Gastrocnemius medialis (tissue), 4 donors: ENCODE data around the gene MAML1.

Experiments used
- CTCF ChIP-seq, 5 experiments: fragments of 450-650 bp in 3 of 5; fragments of 200-600 bp in 2 of 5; sonication (generic) in 2 of 5; IDR thresholded peaks in 4 of 5; conservative IDR thresholded peaks in 1 of 5; 1 replicate in 4 of 5; 2 replicates in 1 of 5; pipeline ENCODE4 v1.5.1; 2016 to 2019; ENCODE audit warnings: antibody characterized with exemption in 5 of 5, mild to moderate bottlenecking in 3 of 5, moderate library complexity in 3 of 5
- POLR2A ChIP-seq, 2 donors: fragments of 450-650 bp; IDR thresholded peaks; one replicate each; pipeline ENCODE4 v1.6.1; 2017; ENCODE audit warnings: antibody characterized with exemption in 2 of 2, mild to moderate bottlenecking in 2 of 2, moderate library complexity in 2 of 2

DNA sequence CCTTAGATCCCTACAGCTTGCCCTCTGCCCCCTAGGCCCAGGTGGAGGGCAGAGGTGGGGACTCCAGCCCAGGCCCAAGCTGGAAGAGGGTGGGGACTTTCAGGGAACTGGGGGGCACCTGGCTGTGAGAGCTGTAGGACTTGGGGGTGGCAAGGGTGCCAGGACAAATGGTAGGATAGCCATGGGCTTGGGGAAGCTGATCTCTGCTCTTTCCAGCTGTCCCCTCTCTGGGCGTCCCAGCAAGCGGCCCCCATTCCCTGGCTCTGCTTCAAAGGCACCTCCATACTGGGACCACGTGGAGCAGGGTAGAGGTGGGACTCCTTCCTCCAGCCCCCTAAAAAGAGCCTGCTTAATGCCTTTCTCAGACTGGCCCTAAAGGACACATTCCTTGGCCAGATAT lies 61.5 kb downstream of the MAML1 start:
- TF ChIP-seq POLR2A (IDR thresholded peaks at IDR 0.05): no peak
- no peak for TF ChIP-seq CTCF (IDR thresholded peaks at IDR 0.05 in 4 of 5, conservative IDR thresholded peaks at IDR 0.05 in 1 of 5)
